Activated CD4-positive, alpha-beta T cell treated with anti-CD3 and anti-CD28 coated beads, Interleukin-2, amount 50 U/mL, for 16 hours (primary cell): ENCODE measurements around the gene DNAI1.

Source experiments
- DNase-seq: peaks from one replicate; pipeline ENCODE4 v3.0.0-alpha.2; 2020

Gene DNAI1

GRCh38 chr9:34492051-34492450 lies 33.4 kb downstream of the DNAI1 start:
- DNase-seq, result no peak

- DNase-seq, result peak; percentile 14
Observed at GRCh38 chr9:34493972-34494535, 35.4 kb downstream of the DNAI1 start.

GRCh38 chr9:34496149-34496712 lies 37.6 kb downstream of the DNAI1 start:
- DNase-seq, result no peak

GRCh38 chr9:34498553-34498952 lies 39.9 kb downstream of the DNAI1 start:
- no peak for DNase-seq

GRCh38 chr9:34499076-34499475 lies 40.5 kb downstream of the DNAI1 start:
- no peak for DNase-seq

GRCh38 chr9:34500623-34501267 lies 42.1 kb downstream of the DNAI1 start:
- peak; percentile 85 for DNase-seq

- no peak for DNase-seq
Observed at GRCh38 chr9:34501372-34501771, 42.8 kb downstream of the DNAI1 start.

GRCh38 chr9:34501889-34502425 lies 43.4 kb downstream of the DNAI1 start:
- DNase-seq, result no peak

- DNase-seq, result no peak
Observed at GRCh38 chr9:34502471-34502870, 43.9 kb downstream of the DNAI1 start.

GRCh38 chr9:34502891-34503290 lies 44.3 kb downstream of the DNAI1 start:
- no peak for DNase-seq

- DNase-seq, result no peak
Observed at GRCh38 chr9:34503406-34503805, 44.8 kb downstream of the DNAI1 start.

GRCh38 chr9:34505370-34506120 lies 46.9 kb downstream of the DNAI1 start:
- no peak for DNase-seq

GRCh38 chr9:34506623-34507022 lies 48.0 kb downstream of the DNAI1 start:
- DNase-seq, result no peak

- DNase-seq, result no peak
Observed at GRCh38 chr9:34507556-34507955, 49.0 kb downstream of the DNAI1 start.

GRCh38 chr9:34507966-34508365 lies 49.4 kb downstream of the DNAI1 start:
- no peak for DNase-seq

GRCh38 chr9:34508463-34508862 lies 49.9 kb downstream of the DNAI1 start:
- no peak for DNase-seq

GRCh38 chr9:34508951-34509350 lies 50.3 kb downstream of the DNAI1 start:
- no peak for DNase-seq

- no peak for DNase-seq
Observed at GRCh38 chr9:34510497-34511468, 52.2 kb downstream of the DNAI1 start.

- no peak for DNase-seq
Observed at GRCh38 chr9:34512131-34513078, 53.8 kb downstream of the DNAI1 start.

- DNase-seq, result no peak
Observed at GRCh38 chr9:34513567-34514214, 55.1 kb downstream of the DNAI1 start.

- no peak for DNase-seq
Observed at GRCh38 chr9:34514401-34514800, 55.8 kb downstream of the DNAI1 start.
